Measurements from ENCODE around the gene RIMBP2.
"Not testable (repeated sequence)": the region's sequence is repeated elsewhere in the genome, so short reads cannot be mapped to it uniquely, and the experiment has no call there.

Gene RIMBP2

DNA sequence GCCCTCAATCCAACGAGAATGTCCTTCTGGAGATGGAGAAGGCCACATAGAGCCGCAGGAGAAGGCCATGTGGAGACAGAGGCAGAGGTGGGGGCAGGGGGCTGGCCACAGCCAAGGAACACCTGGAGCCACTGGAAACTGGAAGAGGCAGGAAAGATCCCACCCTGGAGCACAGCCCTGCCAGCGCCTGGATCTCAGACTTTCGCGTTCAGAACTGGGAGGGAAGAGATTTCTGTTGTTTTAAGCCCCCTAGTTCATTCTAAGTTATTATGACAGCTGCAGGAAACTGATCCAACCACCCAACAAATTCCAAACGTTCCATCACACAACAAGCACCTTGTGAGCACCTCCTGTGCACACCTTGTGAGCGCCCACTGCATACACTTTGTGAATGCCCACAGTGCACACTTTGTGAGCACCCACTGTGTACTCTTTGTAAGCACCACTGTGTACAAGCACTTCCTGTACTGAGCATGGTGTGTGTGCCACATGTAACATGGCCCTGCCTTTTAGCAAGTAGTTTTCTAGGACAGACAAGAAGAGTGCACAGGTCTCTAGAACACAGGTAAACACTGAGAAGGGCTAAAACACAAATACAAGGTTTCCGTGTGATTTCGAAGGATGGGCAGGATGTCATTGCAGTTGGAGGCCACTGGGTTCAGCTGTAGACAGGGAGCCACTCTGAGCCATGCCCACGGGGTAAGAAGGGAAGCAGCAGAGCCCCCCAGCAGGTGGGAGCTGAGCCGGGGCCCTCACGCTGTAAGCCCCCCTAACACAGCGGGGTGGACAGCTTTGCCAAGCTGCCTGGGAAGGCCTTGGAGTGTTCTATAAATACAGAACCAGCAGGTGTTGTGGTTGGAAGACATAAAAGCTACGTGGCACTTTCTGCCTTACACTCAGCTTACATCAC lies 15.4 kb downstream of the RIMBP2 start:
- H3K4me3 ChIP-seq (ENCODE audit: low read length), result no peak overlapping the region
- H3K27ac ChIP-seq (ENCODE audit: low read depth, low read length), result no peak overlapping the region
- H3K9ac ChIP-seq (ENCODE audit: low read length), result no peak overlapping the region
- H3K27me3 ChIP-seq (ENCODE audit: control insufficient read depth, insufficient read depth, low read length), result no peaks in the 10 kb centered on the region
- H3K4me1 ChIP-seq (ENCODE audit: control insufficient read depth, insufficient read depth, low read length), result no peaks in the 10 kb centered on the region
- H3K36me3 ChIP-seq (ENCODE audit: control insufficient read depth, insufficient read depth, low read length), result no peaks in the 10 kb centered on the region

GRCh38 chr12:130698106-130698505 lies 18.0 kb downstream of the RIMBP2 start:
- H3K4me1 ChIP-seq (ENCODE audit: control insufficient read depth, insufficient read depth, low read length), result no peaks in the 10 kb centered on the region
- H3K36me3 ChIP-seq (ENCODE audit: control insufficient read depth, insufficient read depth, low read length), result no peaks in the 10 kb centered on the region
- H3K27ac ChIP-seq (ENCODE audit: low read depth, low read length), result no peak overlapping the region
- H3K4me3 ChIP-seq (ENCODE audit: low read length), result no peak overlapping the region
- H3K27me3 ChIP-seq (ENCODE audit: control insufficient read depth, insufficient read depth, low read length), result no peaks in the 10 kb centered on the region
- no peak overlapping the region for H3K9ac ChIP-seq (ENCODE audit: low read length)

DNA sequence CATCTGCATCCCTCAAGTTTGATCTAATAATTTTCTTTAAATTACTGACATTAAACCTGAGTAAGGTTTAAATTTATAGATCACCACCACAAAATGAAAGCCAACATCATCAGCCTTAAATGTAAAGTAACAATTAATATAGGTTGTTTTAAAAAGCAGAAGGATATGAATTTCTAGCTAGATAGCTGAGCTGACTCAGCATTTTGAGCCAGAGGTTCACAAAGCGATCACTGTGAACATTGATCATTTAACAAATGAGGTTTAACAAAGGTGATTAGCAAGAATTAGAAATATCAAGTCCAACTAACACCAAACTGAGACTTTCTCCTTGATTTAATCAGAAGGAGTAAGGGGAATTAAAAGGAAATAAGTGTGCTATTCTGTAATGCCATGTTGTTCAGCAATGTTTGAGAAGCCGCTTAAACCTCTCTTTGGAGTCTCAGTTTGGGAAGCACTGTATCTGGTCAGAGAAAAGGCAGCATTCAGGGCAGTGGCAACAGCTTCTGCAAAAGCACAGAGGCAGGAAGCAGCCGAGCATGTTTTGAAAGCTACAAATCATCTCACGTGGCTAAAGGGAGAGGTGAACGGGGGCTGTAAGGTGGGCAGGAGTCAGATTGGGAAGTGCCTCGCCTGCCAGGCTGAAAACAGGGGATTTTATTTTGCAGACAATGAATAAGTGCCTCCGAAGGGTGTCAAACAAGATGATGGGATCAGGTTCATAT lies 19.6 kb downstream of the RIMBP2 start:
- Histone ChIP-seq H3K27ac (ENCODE audit: low read depth, low read length) (no peak overlapping the region), H3K4me1 (ENCODE audit: control insufficient read depth, insufficient read depth, low read length) (no peaks in the 10 kb centered on the region), H3K4me3 (ENCODE audit: low read length) (no peak overlapping the region), H3K27me3 (ENCODE audit: control insufficient read depth, insufficient read depth, low read length) (no peaks in the 10 kb centered on the region), H3K36me3 (ENCODE audit: control insufficient read depth, insufficient read depth, low read length) (no peaks in the 10 kb centered on the region), H3K9ac (ENCODE audit: low read length) (no peak overlapping the region)

DNA sequence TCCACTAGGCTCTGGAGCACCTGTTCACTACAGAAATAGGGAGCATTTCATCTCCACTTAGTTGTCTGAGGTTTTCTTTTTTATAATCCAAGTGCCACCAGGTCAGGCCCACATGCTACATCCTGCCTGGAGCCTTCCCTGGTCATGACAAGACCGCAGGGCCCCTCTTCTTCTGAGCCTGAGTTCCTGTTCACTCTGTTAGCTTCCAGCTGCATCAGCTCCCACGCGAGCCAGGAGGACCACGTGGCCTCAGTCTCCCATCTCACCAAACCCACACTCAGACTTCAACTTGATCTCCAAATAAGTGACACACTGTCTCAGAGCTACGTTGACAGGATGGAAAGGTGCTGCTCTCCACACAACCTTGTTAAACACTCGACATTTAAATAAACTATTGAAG lies 21.0 kb downstream of the RIMBP2 start:
- no peak overlapping the region for H3K27ac ChIP-seq (ENCODE audit: low read depth, low read length)
- no peak overlapping the region for H3K4me3 ChIP-seq (ENCODE audit: low read length)
- no peak overlapping the region for H3K9ac ChIP-seq (ENCODE audit: low read length)

DNA sequence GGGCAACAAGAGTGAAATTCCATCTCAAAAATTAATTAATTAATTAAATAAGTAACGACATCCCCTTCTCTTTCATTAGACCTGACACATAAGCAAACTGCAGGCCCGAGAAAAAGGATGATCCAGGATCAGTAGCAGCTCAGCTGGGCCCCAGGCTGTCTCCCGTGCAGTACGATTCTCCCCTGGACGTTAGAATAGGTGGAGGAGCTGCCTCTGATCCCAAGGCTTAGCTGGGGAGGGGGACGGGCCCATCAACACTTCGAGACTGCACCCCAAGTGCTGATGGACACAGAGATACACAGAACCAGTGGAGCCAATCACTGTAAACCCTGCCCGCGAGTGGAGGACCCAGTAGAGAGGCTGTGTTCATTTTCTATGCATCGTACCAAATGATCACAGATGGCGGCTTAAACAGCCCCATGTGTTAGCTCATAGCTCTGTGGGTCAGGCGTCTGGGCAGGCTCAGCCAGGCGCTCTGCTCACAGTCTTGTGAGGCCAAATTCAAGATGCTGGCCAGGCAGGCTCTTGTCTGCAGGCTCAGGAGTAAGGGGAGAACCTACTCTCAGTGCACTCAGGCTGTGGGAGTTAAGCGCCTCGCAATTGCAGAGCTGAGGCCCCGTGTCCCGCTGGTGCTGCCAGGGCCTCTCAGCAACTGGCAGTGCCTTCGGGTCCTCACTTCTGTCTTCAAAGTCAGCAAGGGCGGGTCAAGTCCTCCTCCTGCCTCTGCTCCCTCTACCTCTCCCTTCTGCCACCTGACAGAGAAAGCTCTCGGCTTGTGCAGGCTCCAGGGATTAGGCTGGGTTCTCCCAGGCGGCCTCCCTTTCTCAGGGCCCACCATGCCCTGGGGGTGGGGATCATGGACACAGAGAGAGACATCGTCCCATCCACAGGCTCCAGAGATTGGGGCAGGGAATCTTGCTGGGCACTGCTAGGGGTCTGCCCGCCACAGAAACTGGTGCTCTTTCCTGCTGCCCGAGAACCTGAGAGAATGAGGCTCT lies 26.4 kb downstream of the RIMBP2 start:
- H3K27ac ChIP-seq (ENCODE audit: low read depth, low read length), result no peak overlapping the region
- H3K36me3 ChIP-seq (ENCODE audit: control insufficient read depth, insufficient read depth, low read length), result no peaks in the 10 kb centered on the region
- no peak overlapping the region for H3K9ac ChIP-seq (ENCODE audit: low read length)
- no peaks in the 10 kb centered on the region for H3K27me3 ChIP-seq (ENCODE audit: control insufficient read depth, insufficient read depth, low read length)
- H3K4me1 ChIP-seq (ENCODE audit: control insufficient read depth, insufficient read depth, low read length), result no peaks in the 10 kb centered on the region
- no peak overlapping the region for H3K4me3 ChIP-seq (ENCODE audit: low read length)

More for the DNA sequence above, 21.0 kb downstream of the RIMBP2 start:
- no peaks in the 10 kb centered on the region for H3K27me3 ChIP-seq (ENCODE audit: control insufficient read depth, insufficient read depth, low read length)
- no peaks in the 10 kb centered on the region for H3K36me3 ChIP-seq (ENCODE audit: control insufficient read depth, insufficient read depth, low read length)
- H3K4me1 ChIP-seq (ENCODE audit: control insufficient read depth, insufficient read depth, low read length), result no peaks in the 10 kb centered on the region

- H3K4me3 ChIP-seq (ENCODE audit: low read length); H3K27ac ChIP-seq (ENCODE audit: low read depth, low read length); H3K4me1 ChIP-seq (ENCODE audit: control insufficient read depth, insufficient read depth, low read length); H3K9ac ChIP-seq (ENCODE audit: low read length); H3K36me3 ChIP-seq (ENCODE audit: control insufficient read depth, insufficient read depth, low read length); H3K27me3 ChIP-seq (ENCODE audit: control insufficient read depth, insufficient read depth, low read length): not testable (repeated sequence)
Measured at GRCh38 chr12:130688999-130689398, 27.1 kb downstream of the RIMBP2 start.

DNA sequence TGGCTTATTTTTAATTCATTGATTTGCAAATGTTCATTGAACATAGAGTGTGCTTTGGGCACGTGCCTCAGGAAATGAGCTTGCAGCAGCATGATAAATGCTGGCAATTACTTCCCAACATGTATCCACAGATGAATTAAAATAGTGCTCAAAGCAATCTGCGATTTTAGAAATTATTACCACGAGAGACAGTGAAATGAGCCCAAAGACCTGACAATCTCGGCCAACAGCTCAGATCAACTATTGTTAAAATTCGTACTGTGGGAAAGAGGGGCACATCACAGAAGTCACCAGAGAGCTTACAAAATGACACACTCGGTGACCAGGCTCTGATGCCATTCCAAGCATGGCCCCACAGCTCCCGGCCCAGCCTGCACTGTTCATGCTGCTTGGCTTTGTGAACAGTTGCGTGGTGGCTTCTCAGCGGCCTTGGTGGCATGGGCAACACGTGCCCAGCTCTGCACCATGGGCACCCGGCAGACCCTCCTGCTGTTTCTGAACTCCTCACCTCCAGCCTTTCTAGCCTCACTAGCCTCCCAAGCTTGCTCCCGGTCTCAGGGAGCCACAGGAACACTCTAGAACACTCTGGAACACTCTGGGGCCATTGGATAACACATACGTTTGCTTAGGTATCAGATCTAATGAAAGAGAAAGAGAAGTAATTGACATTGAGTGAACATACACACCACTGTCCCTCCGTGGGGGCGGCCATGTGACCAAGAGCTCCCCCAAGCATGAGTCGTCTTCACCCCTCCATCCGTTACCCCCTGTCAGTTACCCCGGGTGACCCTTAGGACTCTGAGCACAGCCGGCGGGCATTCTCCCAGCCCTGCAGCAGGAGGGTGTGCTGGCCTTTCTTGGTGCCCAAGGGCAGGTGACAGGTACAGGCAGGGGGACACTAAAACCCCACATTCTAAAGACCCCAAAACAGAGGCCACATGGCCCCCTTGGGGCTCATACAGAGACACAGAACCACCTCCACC lies 28.0 kb downstream of the RIMBP2 start:
- no peak overlapping the region for H3K4me3 ChIP-seq (ENCODE audit: low read length)
- H3K4me1 ChIP-seq (ENCODE audit: control insufficient read depth, insufficient read depth, low read length), result no peaks in the 10 kb centered on the region
- H3K9ac ChIP-seq (ENCODE audit: low read length), result no peak overlapping the region
- no peak overlapping the region for H3K27ac ChIP-seq (ENCODE audit: low read depth, low read length)
- no peaks in the 10 kb centered on the region for H3K36me3 ChIP-seq (ENCODE audit: control insufficient read depth, insufficient read depth, low read length)
- H3K27me3 ChIP-seq (ENCODE audit: control insufficient read depth, insufficient read depth, low read length), result no peaks in the 10 kb centered on the region

DNA sequence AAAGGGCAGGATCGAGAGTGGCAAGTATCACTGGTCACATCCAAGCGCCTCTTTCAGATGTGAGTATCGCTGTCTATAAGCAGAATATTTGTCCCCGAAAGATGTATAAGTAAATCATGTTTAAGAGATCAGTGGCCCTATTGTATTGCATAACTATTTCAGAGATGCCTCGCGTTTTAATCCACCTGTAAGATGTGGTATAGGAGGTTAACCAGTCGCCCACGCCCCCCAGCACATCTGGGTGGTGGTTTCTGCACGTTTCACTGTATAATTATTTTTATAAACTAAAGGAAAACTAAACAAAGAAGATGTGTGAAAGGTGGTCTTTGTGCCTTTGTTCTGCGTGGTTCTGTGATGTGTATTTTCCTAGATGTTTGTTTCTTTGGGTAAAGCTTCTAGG lies 28.9 kb downstream of the RIMBP2 start:
- Histone ChIP-seq H3K27ac (ENCODE audit: low read depth, low read length) (no peak overlapping the region), H3K4me3 (ENCODE audit: low read length) (no peak overlapping the region)

GRCh38 chr12:130686511-130686991 lies 29.5 kb downstream of the RIMBP2 start:
- H3K9ac ChIP-seq (ENCODE audit: low read length), result no peak overlapping the region
- H3K27ac ChIP-seq (ENCODE audit: low read depth, low read length), result no peak overlapping the region

More for the DNA sequence above, 28.9 kb downstream of the RIMBP2 start:
- Histone ChIP-seq H3K27me3 (ENCODE audit: control insufficient read depth, insufficient read depth, low read length) (no peaks in the 10 kb centered on the region), H3K9ac (ENCODE audit: low read length) (no peak overlapping the region), H3K36me3 (ENCODE audit: control insufficient read depth, insufficient read depth, low read length) (no peaks in the 10 kb centered on the region), H3K4me1 (ENCODE audit: control insufficient read depth, insufficient read depth, low read length) (no peaks in the 10 kb centered on the region)

GRCh38 chr12:130685850-130686249 lies 30.2 kb downstream of the RIMBP2 start:
- Histone ChIP-seq H3K4me1 (ENCODE audit: control insufficient read depth, insufficient read depth, low read length) (no peaks in the 10 kb centered on the region), H3K36me3 (ENCODE audit: control insufficient read depth, insufficient read depth, low read length) (no peaks in the 10 kb centered on the region), H3K27ac (ENCODE audit: low read depth, low read length) (no peak overlapping the region), H3K4me3 (ENCODE audit: low read length) (no peak overlapping the region), H3K9ac (ENCODE audit: low read length) (no peak overlapping the region), H3K27me3 (ENCODE audit: control insufficient read depth, insufficient read depth, low read length) (no peaks in the 10 kb centered on the region)

More at GRCh38 chr12:130686511-130686991, 29.5 kb downstream of the RIMBP2 start:
- Histone ChIP-seq H3K4me1 (ENCODE audit: control insufficient read depth, insufficient read depth, low read length) (no peaks in the 10 kb centered on the region), H3K27me3 (ENCODE audit: control insufficient read depth, insufficient read depth, low read length) (no peaks in the 10 kb centered on the region), H3K36me3 (ENCODE audit: control insufficient read depth, insufficient read depth, low read length) (no peaks in the 10 kb centered on the region), H3K4me3 (ENCODE audit: low read length) (no peak overlapping the region)

- H3K4me1 ChIP-seq (ENCODE audit: control insufficient read depth, insufficient read depth, low read length), result no peaks in the 10 kb centered on the region
- H3K27ac ChIP-seq (ENCODE audit: low read depth, low read length), result no peak overlapping the region
- no peaks in the 10 kb centered on the region for H3K36me3 ChIP-seq (ENCODE audit: control insufficient read depth, insufficient read depth, low read length)
- no peaks in the 10 kb centered on the region for H3K27me3 ChIP-seq (ENCODE audit: control insufficient read depth, insufficient read depth, low read length)
- no peak overlapping the region for H3K4me3 ChIP-seq (ENCODE audit: low read length)
- H3K9ac ChIP-seq (ENCODE audit: low read length), result no peak overlapping the region
Measured at GRCh38 chr12:130685250-130685787, 30.8 kb downstream of the RIMBP2 start.
